Ishikawa (cell line): Measurements from ENCODE around the gene RIPOR1.

Experiments used
- CEBPB ChIP-seq: IDR thresholded peaks from 2 replicates; pipeline ENCODE4 v1.6.1; 2012
- CREB1 ChIP-seq: IDR thresholded peaks from 2 replicates; pipeline ENCODE4 v1.6.1; 2012; ENCODE audit warnings: low read depth
- EGR1 ChIP-seq: IDR thresholded peaks from 2 replicates; pipeline ENCODE4 v1.6.1; 2012
- EP300 ChIP-seq: IDR thresholded peaks from 2 replicates; pipeline ENCODE4 v1.6.1; 2012; ENCODE audit warnings: borderline replicate concordance
- FOXM1 ChIP-seq: IDR thresholded peaks from 2 replicates; pipeline ENCODE4 v1.6.1; 2012; ENCODE audit warnings: low read depth, borderline replicate concordance
- NFIC ChIP-seq: IDR thresholded peaks from 2 replicates; pipeline ENCODE4 v1.6.1; 2012
- RAD21 ChIP-seq: IDR thresholded peaks from 2 replicates; pipeline ENCODE4 v1.6.1; 2012; ENCODE audit warnings: low read depth
- TAF1 ChIP-seq: IDR thresholded peaks from 2 replicates; pipeline ENCODE4 v1.6.1; 2012; ENCODE audit warnings: low read depth, mild to moderate bottlenecking
- TCF12 ChIP-seq: IDR thresholded peaks from 2 replicates; pipeline ENCODE4 v1.6.1; 2012; ENCODE audit warnings: low read depth
- TEAD4 ChIP-seq: IDR thresholded peaks from 2 replicates; pipeline ENCODE4 v1.6.1; 2012
- USF1 ChIP-seq: IDR thresholded peaks from 2 replicates; pipeline ENCODE4 v1.6.1; 2012
- YY1 ChIP-seq: IDR thresholded peaks from 2 replicates; pipeline ENCODE4 v1.6.1; 2012; ENCODE audit warnings: low read depth
- ZBTB7A ChIP-seq: IDR thresholded peaks from 2 replicates; pipeline ENCODE4 v1.6.1; 2012; ENCODE audit warnings: low read depth
- TF ChIP-seq, protein P1 (sequence below): IDR thresholded peaks from 2 replicates; pipeline ENCODE4 v1.6.1; 2012
- TF ChIP-seq, protein P2 (sequence below): IDR thresholded peaks from 2 replicates; pipeline ENCODE4 v1.6.1; 2012; ENCODE audit warnings: low read depth, mild to moderate bottlenecking

The RIPOR1 gene

DNA sequence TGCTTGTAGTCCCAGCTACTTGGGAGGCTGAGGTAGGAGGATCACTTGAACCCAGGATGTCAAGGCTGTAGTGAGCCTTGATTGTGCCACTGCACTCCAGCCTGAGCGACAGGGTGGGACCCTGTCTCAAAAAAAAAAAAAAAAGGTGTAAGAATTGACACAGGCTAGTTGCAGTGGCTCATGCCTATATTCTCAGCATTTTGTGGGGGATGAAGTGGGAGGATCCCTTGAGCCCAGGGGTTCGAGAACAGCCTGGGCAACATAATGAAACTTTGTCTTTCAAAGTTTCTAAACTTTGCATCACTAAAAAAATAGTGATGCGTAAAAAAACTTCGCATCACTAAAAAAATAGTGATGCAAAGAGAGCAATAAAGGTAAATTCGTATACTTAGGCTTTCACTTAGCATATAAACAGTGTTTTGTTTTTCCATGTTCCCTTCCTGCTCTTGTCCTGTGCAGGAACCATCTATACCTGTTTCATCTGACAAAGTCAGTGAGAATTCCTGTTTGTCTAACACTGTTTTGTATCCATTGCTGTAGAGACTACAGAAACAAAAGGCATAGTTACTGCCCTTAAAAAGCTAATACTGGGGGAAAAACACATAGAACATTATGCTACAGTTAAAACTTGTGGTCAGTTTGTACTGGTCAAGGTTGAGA is 65.8 kb downstream of the RIPOR1 start:
- TF ChIP-seq EP300: no peak
- TF ChIP-seq FOXM1: no peak
- TF ChIP-seq TEAD4: no peak
- no peak for TF ChIP-seq ZBTB7A
- no peak for TF ChIP-seq NFIC
- TF ChIP-seq, protein P1, sequence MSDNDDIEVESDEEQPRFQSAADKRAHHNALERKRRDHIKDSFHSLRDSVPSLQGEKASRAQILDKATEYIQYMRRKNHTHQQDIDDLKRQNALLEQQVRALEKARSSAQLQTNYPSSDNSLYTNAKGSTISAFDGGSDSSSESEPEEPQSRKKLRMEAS: no peak
- no peak for TF ChIP-seq EGR1
- no peak for TF ChIP-seq YY1
- no peak for TF ChIP-seq CREB1
- TF ChIP-seq CEBPB: no peak
- TF ChIP-seq USF1: no peak
- TF ChIP-seq TCF12: no peak
- TF ChIP-seq RAD21: no peak
- TF ChIP-seq TAF1: no peak
- TF ChIP-seq, protein P2, sequence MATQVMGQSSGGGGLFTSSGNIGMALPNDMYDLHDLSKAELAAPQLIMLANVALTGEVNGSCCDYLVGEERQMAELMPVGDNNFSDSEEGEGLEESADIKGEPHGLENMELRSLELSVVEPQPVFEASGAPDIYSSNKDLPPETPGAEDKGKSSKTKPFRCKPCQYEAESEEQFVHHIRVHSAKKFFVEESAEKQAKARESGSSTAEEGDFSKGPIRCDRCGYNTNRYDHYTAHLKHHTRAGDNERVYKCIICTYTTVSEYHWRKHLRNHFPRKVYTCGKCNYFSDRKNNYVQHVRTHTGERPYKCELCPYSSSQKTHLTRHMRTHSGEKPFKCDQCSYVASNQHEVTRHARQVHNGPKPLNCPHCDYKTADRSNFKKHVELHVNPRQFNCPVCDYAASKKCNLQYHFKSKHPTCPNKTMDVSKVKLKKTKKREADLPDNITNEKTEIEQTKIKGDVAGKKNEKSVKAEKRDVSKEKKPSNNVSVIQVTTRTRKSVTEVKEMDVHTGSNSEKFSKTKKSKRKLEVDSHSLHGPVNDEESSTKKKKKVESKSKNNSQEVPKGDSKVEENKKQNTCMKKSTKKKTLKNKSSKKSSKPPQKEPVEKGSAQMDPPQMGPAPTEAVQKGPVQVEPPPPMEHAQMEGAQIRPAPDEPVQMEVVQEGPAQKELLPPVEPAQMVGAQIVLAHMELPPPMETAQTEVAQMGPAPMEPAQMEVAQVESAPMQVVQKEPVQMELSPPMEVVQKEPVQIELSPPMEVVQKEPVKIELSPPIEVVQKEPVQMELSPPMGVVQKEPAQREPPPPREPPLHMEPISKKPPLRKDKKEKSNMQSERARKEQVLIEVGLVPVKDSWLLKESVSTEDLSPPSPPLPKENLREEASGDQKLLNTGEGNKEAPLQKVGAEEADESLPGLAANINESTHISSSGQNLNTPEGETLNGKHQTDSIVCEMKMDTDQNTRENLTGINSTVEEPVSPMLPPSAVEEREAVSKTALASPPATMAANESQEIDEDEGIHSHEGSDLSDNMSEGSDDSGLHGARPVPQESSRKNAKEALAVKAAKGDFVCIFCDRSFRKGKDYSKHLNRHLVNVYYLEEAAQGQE: no peak

DNA sequence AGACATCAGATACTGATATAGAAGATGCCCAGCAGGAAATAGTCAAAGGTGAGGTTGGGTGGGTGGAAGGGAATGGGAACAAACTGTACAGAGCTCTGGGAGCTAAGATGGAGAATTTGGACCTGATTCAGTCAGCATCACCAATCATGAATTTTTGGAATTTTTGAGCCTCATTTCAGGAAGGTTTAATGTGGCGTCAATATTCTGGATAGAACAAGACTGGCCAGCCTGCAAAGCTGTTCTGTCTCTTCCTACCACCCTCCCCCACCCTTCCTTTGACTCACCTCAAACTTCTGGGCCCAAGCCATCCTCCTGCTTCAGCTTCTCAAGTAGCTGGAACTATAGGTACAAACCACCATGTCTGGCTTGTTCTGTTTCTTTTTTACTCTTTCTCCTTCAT is 66.3 kb downstream of the RIPOR1 start:
- TF ChIP-seq USF1: no peak
- TF ChIP-seq RAD21: no peak
- no peak for TF ChIP-seq TEAD4
- TF ChIP-seq, protein P2: no peak
- no peak for TF ChIP-seq TAF1
- TF ChIP-seq ZBTB7A: no peak
- TF ChIP-seq, protein P1: no peak
- no peak for TF ChIP-seq EGR1
- TF ChIP-seq NFIC: no peak
- no peak for TF ChIP-seq CREB1
- TF ChIP-seq TCF12: no peak
- no peak for TF ChIP-seq CEBPB
- TF ChIP-seq YY1: no peak
- no peak for TF ChIP-seq EP300
- TF ChIP-seq FOXM1: no peak
